ENCODE results near the gene HIGD2A.

Gene HIGD2A

DNA sequence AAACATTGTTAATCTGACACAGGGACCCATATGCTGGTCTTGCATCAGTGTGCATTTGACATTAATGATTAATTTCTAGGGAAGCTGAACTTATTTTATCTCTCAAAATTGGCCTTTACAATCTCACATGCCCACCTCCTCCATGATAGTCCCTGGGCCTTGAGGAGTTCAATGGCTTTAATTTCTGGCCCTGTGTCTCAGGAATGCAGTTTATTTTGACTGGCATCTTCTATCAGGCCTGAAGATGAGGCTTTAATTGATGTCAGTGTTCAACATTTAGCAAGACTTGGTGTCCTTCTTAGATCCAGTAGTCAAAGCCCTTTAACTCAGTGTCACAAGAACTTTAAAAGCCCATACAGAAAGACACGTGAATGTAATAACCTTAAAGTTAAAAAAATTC is 38.3 kb downstream of the HIGD2A start:
- no peak for TF ChIP-seq CTCF (IDR thresholded peaks at IDR 0.05; ENCODE audit: low read depth, low read length, missing control alignments)
- DNase-seq (ENCODE audit: low read depth), result no peak
- H3K4me3 ChIP-seq (ENCODE audit: low read depth, low read length), result no peak overlapping the region

DNA sequence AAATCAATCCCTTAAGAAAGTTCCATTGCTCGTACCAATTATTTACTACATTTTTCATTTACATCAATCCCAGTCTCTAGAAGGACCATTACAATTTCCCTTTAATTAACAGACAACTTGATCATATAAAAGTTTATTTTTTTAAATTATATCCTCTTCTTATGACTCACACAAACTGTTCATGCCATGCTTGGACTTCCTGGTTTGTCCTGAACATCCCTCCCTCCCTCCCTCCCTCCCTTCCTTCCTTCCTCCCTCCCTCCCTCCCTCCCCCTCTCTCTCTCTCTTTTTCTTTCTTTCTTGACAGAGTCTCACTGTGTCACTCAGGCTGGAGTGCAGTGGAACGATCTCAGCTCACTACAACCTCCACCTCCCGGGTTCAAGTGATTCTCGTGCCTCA is 39.4 kb downstream of the HIGD2A start:
- no peak for DNase-seq (ENCODE audit: low read depth)
- TF ChIP-seq CTCF (IDR thresholded peaks at IDR 0.05; ENCODE audit: low read depth, low read length, missing control alignments), result no peak

DNA sequence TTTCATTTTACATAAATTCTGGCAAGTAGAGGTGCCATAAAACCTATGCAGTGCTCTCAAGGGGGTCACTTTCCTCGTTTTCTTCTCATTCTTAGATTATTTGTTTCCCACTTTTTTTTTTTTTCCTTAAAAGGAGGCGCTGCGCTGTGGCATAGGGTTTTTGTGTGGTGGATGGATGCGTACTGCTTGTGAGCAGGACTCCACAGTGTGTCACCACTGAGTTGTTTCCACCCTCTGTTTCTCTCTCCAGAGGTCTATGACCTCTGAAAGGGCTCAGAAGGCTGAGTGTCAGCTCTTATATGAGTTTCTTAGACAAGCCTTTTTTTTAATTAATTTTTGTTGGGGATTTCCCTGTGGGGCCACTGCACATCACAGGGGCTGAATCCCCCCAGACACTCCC is 41.4 kb downstream of the HIGD2A start:
- TF ChIP-seq CTCF (IDR thresholded peaks at IDR 0.05; ENCODE audit: low read depth, low read length, missing control alignments), result no peak

More for the DNA sequence above, 39.4 kb downstream of the HIGD2A start:
- H3K4me3 ChIP-seq (ENCODE audit: low read depth, low read length), result no peak overlapping the region

GRCh38 chr5:176432707-176433106 is 44.2 kb downstream of the HIGD2A start:
- DNase-seq (ENCODE audit: low read depth), result no peak
- no peak for TF ChIP-seq CTCF (IDR thresholded peaks at IDR 0.05; ENCODE audit: low read depth, low read length, missing control alignments)
- H3K4me3 ChIP-seq (ENCODE audit: low read depth, low read length), result no peak overlapping the region

More for the DNA sequence above, 41.4 kb downstream of the HIGD2A start:
- no peak for DNase-seq (ENCODE audit: low read depth)
- no peak overlapping the region for H3K4me3 ChIP-seq (ENCODE audit: low read depth, low read length)

DNA sequence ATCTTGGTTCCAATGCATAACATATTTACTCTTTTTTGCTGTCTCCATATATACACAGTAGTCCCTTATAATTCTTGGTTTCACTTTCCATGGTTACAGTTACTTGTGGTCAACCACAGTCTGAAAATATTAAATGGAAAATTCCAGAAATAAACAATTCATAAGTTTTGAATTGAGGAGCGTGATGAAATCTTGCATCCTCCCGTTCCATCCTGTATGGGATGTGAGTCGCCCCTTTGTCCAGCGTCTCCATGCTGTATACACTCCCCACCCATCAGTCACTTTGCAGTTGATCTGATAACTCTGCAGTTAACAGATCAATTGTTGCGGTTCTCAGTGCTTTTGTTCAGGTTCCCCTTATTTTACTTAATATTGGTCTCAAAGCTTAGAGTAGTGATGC is 48.1 kb downstream of the HIGD2A start:
- H3K4me3 ChIP-seq (ENCODE audit: low read depth, low read length), result no peak overlapping the region
- no peak for DNase-seq (ENCODE audit: low read depth)
- no peak for TF ChIP-seq CTCF (IDR thresholded peaks at IDR 0.05; ENCODE audit: low read depth, low read length, missing control alignments)

DNA sequence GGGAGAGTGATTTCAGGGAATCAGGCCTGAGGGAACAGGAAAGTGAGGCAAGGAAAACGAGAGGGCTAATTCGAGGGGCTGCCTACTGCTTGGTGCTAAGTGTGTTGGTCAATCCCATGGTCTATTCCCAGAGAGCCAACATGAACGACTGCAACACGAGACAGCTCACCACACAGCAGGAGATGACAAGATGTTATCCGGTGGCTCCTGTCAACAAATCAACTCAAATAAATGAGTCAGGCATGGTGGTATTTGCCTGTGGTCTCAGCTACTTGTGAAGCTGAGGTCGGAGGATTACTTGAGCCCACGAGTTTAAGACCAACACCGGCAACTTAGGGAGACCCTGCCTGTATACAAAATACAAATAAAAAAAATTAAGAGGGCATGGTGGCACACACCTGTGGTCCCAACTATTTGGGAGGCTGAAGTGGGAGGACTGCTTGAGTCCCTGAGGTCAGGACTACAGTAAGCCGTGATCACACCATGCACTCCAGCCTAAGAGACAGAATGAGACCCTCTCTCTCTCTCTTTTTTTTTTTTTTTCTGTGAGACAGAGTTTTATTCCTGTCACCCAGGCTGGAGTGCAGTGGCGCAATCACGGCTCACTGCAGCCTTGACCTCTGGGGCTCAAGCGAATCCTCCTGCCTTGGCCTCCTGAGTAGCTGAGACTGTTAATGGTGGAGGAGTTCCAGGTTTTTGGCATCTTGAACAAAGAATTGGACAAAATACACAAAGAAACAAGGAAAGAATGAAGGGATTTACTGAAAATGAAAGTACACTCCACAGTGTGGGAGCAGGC is 50.6 kb downstream of the HIGD2A start:
- no peak overlapping the region for H3K4me3 ChIP-seq (ENCODE audit: low read depth, low read length)
- TF ChIP-seq CTCF (IDR thresholded peaks at IDR 0.05; ENCODE audit: low read depth, low read length, missing control alignments), result no peak
- no peak for DNase-seq (ENCODE audit: low read depth)
